ENCODE data around the gene TATDN2.
"Not testable (repeated sequence)": the region's sequence is repeated elsewhere in the genome, so short reads cannot be mapped to it uniquely, and the experiment has no call there.

TATDN2 gene

DNA sequence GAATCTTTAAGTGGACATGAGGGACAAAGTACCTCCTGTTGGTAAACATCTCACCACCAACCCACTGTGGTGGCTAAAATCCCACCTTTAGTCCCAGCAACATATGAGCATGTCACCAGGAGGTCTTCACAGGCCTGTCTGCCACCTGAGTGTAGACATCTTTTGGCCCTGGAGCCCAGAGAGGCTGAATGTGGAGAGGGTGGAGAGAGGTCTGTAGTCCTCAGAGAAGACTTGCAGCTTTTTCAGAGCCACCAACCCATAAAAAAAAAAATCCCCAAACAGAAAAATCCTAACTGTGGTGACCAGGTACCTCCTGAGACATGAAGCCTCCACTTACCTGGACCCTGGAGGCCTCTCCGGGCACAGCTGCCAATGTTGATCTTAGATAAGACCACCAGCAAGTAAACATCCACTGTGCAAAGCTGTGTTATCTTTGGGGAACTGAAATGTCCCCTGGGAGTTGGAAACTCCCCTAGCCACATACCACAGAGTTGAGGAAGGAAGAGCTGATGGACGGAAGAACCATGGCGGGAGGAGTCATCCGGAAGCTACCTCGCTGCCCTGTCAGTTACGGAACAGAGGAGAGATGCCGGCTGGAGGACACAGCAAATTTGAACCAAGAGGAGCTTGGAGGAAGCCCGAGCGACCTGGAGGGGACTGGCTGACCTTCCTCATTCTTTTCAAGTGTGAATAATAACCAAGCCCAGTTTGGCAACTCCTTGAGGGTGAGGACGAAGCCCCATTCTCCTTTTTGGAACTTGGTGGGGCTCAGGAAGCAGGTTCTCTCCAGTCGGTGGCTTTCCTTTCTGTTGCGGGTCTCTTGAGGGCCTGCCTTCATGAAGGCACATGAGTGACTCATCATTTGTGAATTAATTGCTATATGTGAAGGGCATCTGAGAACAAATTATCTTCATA is 44.5 kb downstream of the TATDN2 start, which contains the start of gene GHRL:
Gene GHRL (minus strand): TSS at position 443 of the 915 bp plus-strand sequence. CDS start 2,767 bp downstream, outside the sequence.
- no peak for DNase-seq

DNA sequence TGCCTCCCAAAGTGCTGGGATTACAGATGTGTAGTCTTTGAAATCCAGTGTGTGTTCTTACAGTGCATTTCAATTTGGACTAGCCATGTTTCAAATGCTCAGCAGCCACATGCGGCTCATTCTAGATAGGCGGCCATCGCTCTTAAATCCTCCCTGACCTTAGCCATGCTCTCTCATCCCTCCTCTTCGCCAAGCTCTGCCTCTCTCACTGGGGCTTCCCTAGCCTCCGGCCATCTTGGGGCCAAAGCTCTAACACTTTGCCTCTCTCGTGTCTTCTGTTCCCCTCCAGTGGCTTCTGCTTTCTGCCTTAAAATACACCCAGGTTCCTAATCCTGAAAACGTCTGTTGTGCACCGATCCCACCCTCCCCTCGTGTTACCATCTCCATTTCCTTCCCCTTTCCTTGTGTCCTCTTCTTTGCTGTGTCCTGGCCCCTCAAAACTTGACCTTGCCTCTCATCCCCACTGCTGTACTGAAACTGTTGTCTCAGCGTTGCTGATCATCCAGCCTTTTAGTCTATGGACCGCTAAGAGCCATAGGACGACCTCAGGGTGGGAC is 45.8 kb downstream of the TATDN2 start:
- no peak for DNase-seq

DNA sequence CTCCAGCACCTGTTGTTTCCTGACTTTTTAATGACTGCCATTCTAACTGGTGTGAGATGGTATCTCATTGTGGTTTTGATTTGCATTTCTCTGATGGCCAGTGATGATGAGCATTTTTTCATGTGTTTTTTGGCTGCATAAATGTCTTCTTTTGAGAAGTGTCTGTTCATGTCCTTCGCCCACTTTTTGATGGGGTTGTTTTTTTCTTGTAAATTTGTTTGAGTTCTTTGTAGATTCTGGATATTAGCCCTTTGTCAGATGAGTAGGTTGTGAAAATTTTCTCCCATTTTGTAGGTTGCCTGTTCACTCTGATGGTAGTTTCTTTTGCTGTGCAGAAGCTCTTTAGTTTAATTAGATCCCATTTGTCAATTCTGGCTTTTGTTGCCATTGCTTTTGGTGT is 49.8 kb downstream of the TATDN2 start:
- DNase-seq: not testable (repeated sequence)

DNA sequence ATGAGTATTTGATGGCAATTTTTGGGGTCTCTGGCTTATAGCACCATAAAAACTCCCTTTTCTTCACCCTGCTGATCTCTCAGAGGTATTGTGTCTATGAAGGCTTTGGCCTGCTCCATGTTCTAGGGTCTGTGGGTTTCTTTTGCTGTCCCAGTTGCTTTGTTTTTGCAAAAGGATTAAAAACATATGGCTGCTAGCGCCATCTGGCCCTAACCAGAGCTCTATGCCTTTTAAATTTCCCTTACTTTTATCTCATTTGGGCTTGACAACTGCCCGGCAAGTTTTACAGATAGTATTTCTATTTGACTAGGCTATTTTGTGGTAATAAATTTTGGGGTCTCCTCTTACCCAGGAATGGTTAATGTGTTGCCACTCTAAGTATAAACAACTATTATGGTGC is 50.9 kb downstream of the TATDN2 start:
- DNase-seq: no peak

DNA sequence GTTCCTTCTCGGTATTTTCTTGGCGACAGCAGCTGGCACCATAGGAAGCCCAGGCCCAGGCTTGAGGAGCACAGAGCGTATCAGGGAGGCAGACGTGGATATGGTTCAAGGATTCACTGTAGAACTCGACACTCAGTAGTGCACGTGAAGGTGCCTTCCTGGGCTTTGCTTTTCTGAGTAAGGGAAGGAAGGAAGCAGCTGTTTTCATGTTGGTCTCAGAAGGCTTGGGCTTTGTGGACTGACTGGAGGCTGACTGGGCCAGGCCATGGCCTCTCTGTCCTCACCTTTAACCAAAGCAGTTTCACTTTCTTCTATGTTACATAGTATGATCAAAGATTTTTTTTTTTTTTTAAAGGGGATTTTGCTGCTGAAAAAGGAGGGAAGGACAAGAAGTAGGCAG is 51.4 kb downstream of the TATDN2 start:
- DNase-seq: no peak

DNA sequence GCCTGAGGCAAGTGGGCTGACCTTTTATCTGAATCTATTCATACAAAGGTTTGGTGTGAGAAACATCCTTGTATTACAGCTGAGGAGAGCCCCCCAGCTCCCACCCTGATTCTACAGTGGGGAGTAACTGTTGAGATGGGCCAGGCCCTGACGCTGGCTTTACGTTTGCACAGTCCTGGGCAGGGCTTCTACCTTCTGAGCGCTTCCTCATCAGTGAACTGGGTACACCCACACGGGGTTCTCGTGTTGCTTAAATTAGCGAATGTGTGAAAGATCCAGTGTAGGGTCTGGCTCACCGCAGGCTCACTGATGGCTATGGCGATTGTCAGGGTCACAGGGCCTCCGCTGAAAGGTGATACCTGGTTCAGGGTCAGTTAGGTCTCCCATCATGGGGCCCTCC is 51.8 kb downstream of the TATDN2 start:
- DNase-seq: no peak

DNA sequence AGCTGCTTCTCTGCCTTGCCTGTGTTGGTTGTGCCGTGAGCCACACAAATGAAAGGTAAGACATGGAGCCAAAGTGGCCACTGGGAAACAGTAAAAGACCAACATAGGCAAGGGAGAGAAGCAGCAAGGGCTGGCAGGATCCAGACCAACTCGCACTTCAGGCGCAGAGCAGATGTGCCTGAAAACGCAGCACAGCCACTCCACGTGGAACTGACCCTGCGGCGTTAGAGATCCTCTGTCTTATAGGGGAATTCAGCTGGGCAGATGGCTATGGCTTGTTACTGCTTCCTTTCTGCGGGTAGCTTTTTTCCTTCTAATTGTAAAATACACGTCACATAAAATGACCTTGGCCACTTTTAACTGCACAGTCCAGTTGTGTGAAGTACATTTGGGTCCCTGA is 54.8 kb downstream of the TATDN2 start:
- DNase-seq: no peak

DNA sequence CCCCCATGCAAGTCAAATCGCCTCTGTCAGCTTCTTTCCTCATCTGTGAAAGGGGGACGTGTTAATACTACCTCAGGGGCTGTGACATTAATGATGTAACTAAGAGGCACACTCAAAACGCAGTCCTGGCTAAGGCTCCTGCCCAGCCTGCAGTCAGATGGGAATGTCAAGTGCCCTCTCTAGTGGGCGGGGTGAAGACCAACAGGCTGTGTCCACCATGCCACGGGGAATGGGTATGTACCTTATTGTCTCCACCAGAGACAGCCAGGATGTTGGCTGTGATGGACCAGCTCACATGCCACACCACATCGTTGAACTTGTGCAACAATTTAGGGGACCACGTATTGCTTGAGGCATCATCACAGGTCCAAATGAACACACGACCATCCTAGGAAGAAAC is 55.5 kb downstream of the TATDN2 start:
- no peak for DNase-seq

DNA sequence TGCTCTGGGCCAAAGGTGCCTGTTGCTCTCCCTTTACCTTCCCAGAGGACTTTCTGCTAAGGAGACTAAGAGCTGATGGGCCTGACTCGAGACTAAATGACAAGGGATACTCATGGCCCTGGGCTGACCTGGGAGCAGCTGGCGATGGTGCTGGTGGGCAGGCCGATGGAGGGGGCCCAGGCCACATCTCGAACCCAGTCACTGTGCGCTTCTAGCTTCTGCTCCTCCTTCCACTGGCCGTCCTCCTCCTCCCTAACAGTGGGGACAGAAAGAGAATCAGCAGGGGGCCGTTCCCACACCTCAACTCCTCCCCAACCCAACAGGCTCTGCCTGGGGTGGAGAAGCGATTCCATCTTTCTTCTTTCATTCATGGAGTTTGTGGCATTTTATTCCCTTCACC is 56.6 kb downstream of the TATDN2 start:
- no peak for DNase-seq

DNA sequence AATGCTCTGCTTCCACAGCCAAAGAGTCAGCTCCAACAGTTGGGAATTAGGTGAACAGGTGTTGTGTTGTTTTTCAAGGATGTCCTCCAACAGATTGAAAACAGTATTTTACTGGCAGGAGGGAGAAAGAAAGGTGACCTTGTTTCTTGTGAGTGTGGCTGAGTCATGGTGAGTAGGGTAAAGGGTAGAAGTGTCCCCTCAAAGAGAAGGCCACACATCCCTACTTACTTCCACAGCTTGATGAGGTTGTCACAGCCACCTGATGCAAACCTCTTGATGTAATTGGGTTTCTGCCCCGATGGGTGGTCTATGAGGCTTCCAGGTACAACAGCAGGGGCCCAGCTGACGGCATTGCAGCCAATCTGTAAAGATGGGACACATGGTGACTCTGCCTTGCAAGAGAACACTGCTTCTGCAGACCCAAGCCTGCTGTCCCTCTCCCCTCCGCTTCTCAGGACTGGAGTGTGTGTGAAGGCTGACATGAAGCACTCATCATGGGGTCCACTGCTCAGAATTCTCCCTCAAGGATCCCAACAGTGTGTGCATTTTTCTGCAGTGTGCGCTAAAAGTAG is 57.2 kb downstream of the TATDN2 start:
- no peak for DNase-seq

DNA sequence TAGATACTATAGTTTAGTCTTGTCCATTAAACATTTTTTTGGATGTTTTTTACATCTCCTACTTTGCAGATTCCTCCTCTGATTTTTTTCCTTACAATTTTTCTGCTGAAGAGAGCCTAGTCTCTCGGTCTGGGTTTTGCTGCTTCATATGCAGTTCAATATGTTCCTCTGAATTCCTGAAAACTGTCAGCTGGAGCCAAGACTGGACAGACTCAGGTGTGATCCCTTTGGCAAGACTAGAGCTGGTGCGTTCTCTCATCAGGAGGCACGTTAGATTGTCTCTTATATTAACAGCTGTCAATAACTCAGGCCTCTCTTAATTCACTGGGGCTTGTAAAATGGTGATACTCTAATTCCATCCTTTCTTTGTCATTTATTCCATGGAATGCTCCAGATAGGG is 57.9 kb downstream of the TATDN2 start:
- no peak for DNase-seq

DNA sequence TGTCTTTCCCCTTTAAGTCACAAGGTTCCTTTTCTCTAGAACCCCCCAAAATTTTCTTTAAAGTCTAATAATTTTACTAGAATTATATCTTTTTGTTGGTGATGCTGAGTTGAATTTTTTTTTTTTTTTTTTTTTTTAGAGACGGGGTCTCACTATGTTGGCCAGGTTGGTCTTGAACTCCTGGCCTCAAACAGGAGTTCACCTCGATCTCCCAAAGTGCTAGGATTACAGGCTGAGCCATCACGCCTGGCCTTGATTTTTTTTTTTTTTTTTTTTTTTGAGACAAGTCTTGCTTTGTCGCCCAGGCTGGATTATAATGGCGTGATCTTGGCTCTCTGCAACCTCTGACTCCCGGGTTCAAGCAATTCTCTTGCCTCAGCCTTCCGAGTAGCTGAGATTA is 60.4 kb downstream of the TATDN2 start:
- no peak for DNase-seq

DNA sequence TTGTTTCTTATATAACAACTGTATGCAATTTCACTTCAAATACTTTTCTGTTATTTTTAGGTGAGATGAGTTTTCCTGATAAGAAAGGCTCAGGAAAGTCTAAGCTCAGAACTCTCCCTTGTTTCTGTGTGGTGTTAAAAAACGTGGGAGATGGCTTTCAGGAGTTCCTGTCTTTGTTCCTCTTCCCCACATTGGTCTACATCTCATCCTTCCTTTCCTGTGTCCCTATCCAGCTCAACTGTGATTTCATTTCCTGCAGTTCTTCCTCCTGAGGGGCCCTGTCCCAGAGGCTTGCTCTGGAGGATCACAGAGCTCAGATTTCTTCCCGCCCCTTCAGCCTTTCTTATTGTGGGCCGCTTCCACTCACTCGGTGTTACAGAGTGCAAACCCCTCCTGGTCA is 61.5 kb downstream of the TATDN2 start:
- no peak for DNase-seq

DNA sequence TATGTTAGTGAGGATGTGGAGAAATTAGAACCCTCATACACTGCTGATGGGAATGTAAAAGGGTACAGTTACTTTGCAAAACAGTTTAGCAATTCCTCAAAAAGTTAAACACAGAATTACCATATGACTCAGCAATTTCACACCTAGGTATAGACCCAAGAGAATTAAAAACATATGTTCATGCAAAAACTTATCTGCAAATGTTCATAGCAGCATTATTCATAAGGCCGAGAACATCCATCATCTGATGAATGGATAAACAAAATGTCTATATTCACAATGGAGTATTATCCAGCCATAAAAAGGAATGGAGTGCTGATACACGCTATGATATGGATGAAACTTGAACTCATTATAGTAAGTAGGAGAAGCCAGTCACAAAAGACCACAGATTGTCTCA is 62.3 kb downstream of the TATDN2 start:
- no peak for DNase-seq

DNA sequence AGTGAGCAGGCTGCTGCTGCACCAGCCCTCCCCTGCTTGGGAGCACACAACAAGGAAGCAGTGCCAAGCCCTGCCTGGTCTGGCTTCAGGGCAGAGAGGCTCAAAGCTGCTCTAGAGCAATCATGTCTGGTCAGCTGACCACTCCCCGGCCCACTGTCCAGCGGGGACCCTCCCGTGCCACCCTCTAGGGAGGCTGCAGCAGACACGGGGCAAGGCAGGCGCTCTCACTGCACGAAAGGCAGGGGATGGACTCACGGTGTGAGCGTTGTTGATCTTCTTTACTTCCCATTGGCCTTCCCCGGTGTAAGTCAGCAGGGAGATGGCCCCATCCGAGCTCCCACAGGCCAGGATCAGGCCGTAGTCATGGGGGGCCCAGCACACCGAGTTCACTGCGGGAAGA is 63.5 kb downstream of the TATDN2 start:
- DNase-seq: no peak

DNA sequence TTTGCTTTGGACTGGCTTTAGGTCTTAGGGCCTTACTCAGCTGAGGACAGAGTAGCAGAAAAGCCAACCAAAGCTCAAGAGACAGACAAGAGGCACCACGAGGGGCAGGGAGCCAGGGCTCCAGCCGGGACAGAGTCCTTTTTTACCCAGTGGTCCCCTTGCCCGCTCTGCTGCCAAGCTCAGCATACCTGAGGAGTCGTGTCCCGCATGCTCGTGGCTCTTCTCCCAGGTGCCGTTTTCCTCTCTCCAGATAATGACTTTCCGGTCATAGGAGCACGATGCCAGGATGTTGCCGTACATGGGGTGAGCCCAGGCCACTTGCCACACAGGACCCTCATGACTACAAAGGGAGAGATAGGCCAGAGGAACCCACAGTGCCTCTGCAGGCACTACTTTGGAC is 64.1 kb downstream of the TATDN2 start:
- no peak for DNase-seq

DNA sequence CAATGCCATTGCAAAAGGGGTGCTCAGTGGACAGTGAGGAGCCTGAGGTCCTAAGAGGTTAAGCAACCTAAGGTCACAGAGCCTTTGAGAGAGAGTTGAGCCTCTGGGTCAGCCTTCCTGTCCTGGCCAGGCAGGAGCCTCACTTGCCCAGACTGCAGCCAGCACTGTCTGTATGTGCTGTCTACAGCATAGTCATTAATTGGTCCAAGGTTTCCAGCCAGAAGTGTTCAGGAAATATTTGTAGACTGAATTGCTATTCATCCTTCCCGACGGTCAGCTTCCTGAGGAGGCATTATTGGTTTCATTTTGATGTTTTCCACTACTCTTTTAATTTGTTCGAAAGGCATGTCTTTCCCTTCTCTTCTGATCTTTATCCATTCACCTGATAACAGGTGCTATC is 64.6 kb downstream of the TATDN2 start:
- DNase-seq: no peak

DNA sequence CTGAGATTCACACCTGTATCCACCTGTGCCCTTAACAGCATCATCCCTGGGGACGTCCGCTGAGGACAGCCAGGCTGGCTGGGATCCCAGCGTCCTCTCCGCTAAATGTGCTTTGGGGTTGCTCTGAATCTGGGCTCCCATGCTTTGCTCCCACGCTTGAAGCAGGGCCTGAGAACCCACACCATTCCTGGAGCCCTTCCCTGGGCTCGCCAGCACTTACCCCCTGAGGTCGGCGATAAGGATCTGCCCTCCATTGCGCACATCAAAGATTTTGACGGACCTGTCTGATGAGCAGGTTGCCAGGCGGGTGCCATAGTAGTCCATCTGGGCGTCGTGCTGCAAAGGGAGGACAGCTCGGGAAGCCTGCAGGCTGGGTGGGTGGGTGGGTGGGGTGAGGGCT is 66.8 kb downstream of the TATDN2 start:
- no peak for DNase-seq

DNA sequence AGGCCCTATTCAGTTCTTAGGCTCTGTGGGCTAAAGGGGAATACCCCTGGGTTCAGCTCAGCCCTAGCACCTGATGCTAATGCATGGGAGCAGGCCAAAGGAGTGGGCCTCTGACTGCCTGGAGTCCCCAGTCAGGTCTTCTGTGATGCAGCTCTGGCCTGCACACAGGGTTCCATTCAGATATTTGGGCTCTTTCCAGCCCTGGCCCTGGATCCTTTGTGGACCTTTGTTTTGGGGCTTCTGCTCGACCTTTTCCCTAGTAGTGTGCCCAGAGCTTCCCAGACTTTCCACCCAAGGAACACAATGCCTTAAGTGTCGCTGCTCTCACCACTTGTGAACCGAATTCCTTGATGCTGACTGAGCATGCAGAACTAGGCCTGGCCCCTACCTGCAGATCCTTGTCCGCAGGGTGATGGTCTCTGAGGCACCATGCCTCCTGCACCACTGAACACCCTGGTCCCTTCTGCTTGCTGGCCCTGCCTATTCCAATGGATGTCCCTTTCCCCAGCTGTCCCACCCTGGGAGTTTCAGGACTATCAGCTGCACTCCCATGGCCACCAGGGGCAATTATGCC is 67.6 kb downstream of the TATDN2 start:
- DNase-seq: no peak

DNA sequence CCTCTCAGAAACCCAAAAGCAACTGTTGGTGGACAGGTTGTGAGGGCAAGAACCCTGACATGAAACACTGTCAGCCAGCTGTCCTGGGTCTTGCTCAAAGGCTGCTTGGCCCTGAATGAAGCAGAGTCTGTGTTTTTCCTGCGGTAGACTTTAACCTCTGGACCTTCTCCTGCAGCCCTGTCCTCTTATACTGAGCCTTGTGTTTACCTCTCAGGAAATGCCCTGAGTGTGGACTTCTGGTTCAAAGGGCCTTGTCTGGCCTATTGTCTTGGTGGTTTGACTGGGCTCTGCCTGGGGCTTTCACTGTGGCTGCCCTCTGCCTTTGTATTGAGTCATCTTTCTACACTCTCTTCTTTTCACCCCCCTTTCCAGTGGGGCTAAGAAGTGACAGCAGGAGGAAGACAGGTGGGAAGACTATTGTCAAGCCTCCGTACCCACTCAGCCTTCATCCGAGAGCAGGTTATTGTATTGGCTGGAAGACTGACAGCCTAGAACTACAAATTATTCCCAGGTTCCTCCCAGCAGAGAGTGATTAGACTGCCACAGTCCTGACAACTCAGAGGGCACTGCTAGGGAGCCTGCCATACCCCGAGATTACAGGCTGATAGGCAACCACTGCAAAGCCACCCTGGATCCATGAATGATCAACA is 69.2 kb downstream of the TATDN2 start:
- no peak for DNase-seq

DNA sequence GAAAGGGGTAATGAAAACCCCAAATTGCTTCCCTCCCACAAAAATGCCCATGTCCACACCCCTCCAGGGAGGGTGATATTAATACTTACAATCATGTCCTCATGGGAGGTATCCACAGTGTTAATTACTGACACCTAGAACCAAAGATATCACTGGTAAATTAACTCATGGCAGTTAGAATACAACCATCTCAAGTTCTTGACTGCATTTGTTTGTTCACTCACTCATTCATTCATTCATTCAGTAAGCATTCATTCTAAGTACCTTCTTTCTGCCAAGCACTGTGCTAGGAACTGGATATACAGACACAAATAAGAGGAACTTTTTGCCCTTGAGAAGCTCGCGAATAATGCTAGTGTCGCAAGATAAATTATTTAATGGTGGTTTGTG is 69.7 kb downstream of the TATDN2 start:
- DNase-seq: no peak

DNA sequence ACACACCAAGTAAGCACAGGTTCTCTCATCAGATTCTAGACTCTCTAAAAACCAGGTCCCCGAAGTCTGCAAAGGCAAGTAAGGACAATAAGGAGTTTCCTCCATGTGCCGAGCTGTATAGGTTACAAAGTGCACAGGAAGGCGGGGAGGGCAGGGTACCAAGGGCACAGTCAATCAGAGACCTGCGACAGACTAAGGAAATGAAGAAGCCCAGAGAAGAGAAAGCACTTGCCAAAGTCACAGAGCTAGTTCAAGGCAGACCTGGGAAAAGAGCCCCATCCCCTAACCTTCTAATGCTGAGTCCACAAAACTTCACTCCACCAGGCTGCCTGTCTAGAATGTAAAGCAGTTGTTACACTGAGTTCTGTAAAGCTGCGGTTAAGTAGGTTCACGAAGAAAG is 71.0 kb downstream of the TATDN2 start:
- no peak for DNase-seq

DNA sequence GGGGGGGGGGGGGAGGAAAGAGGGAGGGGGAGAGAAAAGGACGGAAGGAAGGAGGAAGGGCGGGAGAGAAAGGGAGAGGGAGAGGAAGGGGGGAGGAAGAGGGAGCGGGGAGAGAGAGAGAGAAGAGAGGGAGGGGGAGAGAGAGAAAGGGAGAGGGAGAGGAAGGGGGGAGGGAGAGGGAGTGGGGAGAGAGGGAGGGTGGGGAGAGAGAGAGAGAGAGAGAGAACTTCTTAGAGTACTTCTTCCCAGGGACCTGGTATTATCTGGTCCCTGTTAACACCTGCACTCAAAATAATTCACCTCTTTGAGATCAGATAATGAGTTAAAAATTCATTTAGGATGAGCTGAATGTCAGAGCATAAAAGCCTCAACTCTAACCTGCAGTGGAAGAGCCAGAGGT is 71.5 kb downstream of the TATDN2 start:
- no peak for DNase-seq

DNA sequence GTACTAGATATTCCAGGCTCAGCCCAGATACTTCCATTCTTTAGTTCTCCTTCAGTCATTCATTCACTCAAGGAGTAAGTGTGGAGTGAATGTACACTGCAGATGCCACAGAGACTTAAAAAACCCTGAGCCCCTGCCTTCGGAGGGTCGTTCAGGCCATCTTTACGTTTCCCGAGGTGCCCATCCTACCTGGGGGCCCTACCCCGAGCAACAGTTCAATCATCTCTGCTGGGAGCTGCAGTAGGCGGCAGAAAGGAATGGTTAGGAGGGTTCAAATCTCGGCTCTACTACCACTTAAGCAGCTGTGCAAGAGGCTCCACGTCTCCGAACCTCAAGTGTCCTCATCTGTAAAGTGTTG is 72.0 kb downstream of the TATDN2 start:
- no peak for DNase-seq
